ENCODE results near the gene REPS1. TPM values are rescaled to one million over a fixed set of nuclear protein-coding genes. Genes with fewer than 3 reads are reported as not detected.

The REPS1 gene
- total and polyA plus RNA-seq, 2 of the 13 experiments (the other 11 are each of a cell fraction or from before 2014, with no cell fraction given) = 36.4 to 38.3 TPM

- Histone ChIP-seq H3K9ac (ENCODE audit: insufficient read depth, low read depth, low read length) (no peak overlapping the region), H2AFZ (ENCODE audit: low read length) (no peak overlapping the region), H3K27ac (ENCODE audit: extremely low read length, insufficient read depth, low read length) (no peak overlapping the region), H3K36me3 (replicated peaks in 1 of 2; ENCODE audit: control insufficient read depth in 1 of 2, insufficient read depth in 2 of 2, low read length in 2 of 2) (peaks cover 12 to 63% of the 10 kb centered on the region in 2 experiments; a peak in 4 of 5 replicates), H3K4me1 (ENCODE audit: insufficient read depth, low read length) (no peaks in the 10 kb centered on the region), H3K9me3 (ENCODE audit: low read length) (no peaks in the 10 kb centered on the region), H3K4me3 (replicated peaks in 1 of 3; ENCODE audit: insufficient read depth in 1 of 3, low read depth in 2 of 3, low read length in 3 of 3) (no peak overlapping the region), H3K79me2 (ENCODE audit: insufficient read depth, low read length) (no peaks in the 10 kb centered on the region), H3K4me2 (ENCODE audit: low read depth, low read length) (no peak overlapping the region), H3K27me3 (ENCODE audit: control insufficient read depth in 1 of 2, insufficient read depth in 2 of 2, low read length in 2 of 2) (no peaks in the 10 kb centered on the region), H4K20me1 (ENCODE audit: insufficient read depth, low read length) (no peaks in the 10 kb centered on the region)
- DNase-seq (ENCODE audit: low spot score) (no peak), FAIRE-seq (no peak), ATAC-seq (no peak)
- in situ Hi-C loops (cut with HindIII; ENCODE audit: extremely low pct_ligation_motif_present, low pct_unique_long_range_greater_than_20kb) (no loop called here), intact Hi-C loops (cut with micrococcal nuclease; ENCODE audit: unreplicated experiment) (no loop called here)
- WGBS (ENCODE audit: low lambda C conversion rate) = 94% methylated on average over 1 of the region's 1 CpG
- no TSS peak for BruUV-seq (replicated peaks)
- ChIA-PET POLR2A (no interaction called here), CTCF (ENCODE audit: low intra/inter-chr PET ratio, low total read pairs) (no interaction called here)
- TF ChIP-seq PAX8 (CRISPR knock-in tag; IDR thresholded peaks at IDR 0.05; ENCODE audit: borderline replicate concordance) (no peak), SYNCRIP (IDR thresholded peaks at IDR 0.05; ENCODE audit: insufficient read depth, low read depth, low read length) (no peak), CAMTA2 (CRISPR knock-in tag; IDR thresholded peaks at IDR 0.05; ENCODE audit: borderline replicate concordance) (no peak), ZNF510 (CRISPR knock-in tag; IDR thresholded peaks at IDR 0.05; ENCODE audit: low read depth) (no peak), MED8 (CRISPR knock-in tag; IDR thresholded peaks at IDR 0.05; ENCODE audit: insufficient replicate concordance) (no peak), NR1H2 (CRISPR knock-in tag; IDR thresholded peaks at IDR 0.05; ENCODE audit: borderline replicate concordance, low read depth) (no peak), HOXA7 (CRISPR knock-in tag; IDR thresholded peaks at IDR 0.05) (no peak), ZNF570 (CRISPR knock-in tag; IDR thresholded peaks at IDR 0.05; ENCODE audit: borderline replicate concordance) (no peak), ZNF768 (CRISPR knock-in tag; IDR thresholded peaks at IDR 0.05) (no peak), ZBTB7A (CRISPR knock-in tag; IDR thresholded peaks at IDR 0.05) (no peak), ZBTB46 (CRISPR knock-in tag; IDR thresholded peaks at IDR 0.05; ENCODE audit: borderline replicate concordance) (no peak)
These were observed 78.1 kb downstream of the REPS1 start for GRCh38 chr6:138909975-138910374.
